Peyer's patch (tissue), 4 donors: ENCODE measurements around the gene GCAT. TPM values are rescaled to one million over a fixed set of nuclear protein-coding genes. Genes with fewer than 3 reads are reported as not detected.

ENCODE experiments used
- DNase-seq, 3 donors: peaks; one replicate each; pipeline ENCODE4 v3.0.0-alpha.2; 2017 to 2019
- H3K27ac ChIP-seq, 4 donors: fragments of 200-600 bp; sonication (generic); one replicate each; pipeline ENCODE4 v1.5.1; 2016 to 2019
- H3K27me3 ChIP-seq, 2 donors: fragments of 200-600 bp; sonication (generic); one replicate each; pipeline ENCODE4 v1.5.1; 2019
- H3K36me3 ChIP-seq, 3 donors: fragments of 200-600 bp; sonication (generic); one replicate each; pipeline ENCODE4 v1.5.1; 2016 to 2019
- H3K4me1 ChIP-seq, 4 donors: fragments of 200-600 bp; sonication (generic); one replicate each; pipeline ENCODE4 v1.5.1; 2016 to 2019
- H3K4me3 ChIP-seq, 4 donors: fragments of 200-600 bp; sonication (generic); 1 replicate in 3 of 4; 2 replicates in 1 of 4; pipeline ENCODE4 v1.5.1; 2016 to 2019; ENCODE audit warnings: mild to moderate bottlenecking in 1 of 4
- H3K9me3 ChIP-seq, 4 donors: fragments of 200-600 bp; sonication (generic); one replicate each; pipeline ENCODE4 v1.5.1; 2016 to 2019; ENCODE audit warnings: mild to moderate bottlenecking in 1 of 4
- POLR2A ChIP-seq, 2 donors: fragments of 450-650 bp; IDR thresholded peaks; one replicate each; pipeline ENCODE4 v1.5.1; 2017; ENCODE audit warnings: antibody characterized with exemption in 2 of 2, mild to moderate bottlenecking in 2 of 2, moderate library complexity in 2 of 2
- total RNA-seq, 4 donors: library from RNA; depleted of rRNA; stranded (reverse); fragments of >200 nt; gene quantifications; one replicate each; pipeline ENCODE4 v1.1.0, GENCODE V29; 2016
- TF ChIP-seq, protein P1 (sequence below), 6 experiments: fragments of 450-650 bp in 4 of 6; fragments of 200-600 bp in 2 of 6; sonication (generic) in 1 of 6; IDR thresholded peaks; one replicate each; pipeline ENCODE4 v1.5.1; 2017 to 2019; ENCODE audit warnings: antibody characterized with exemption in 6 of 6, mild to moderate bottlenecking in 3 of 6, moderate library complexity in 1 of 6

GCAT gene
- total RNA-seq, 4 donors from 2014 or later = 3.8 to 9.3 (median 8.9) TPM

GRCh38 chr22:37852418-37852817 is 44.7 kb downstream of the GCAT start:
- Histone ChIP-seq H3K4me1 (peaks cover 3 to 13% (median 8%) of the 10 kb centered on the region in 4 donors), H3K36me3 (peaks cover 0 to 61% (median 0%) of the 10 kb centered on the region in 3 donors), H3K27me3 (no peaks in the 10 kb centered on the region), H3K27ac (no peak overlapping the region), H3K9me3 (no peaks in the 10 kb centered on the region), H3K4me3 (no peak overlapping the region)
- TF ChIP-seq, protein P1, sequence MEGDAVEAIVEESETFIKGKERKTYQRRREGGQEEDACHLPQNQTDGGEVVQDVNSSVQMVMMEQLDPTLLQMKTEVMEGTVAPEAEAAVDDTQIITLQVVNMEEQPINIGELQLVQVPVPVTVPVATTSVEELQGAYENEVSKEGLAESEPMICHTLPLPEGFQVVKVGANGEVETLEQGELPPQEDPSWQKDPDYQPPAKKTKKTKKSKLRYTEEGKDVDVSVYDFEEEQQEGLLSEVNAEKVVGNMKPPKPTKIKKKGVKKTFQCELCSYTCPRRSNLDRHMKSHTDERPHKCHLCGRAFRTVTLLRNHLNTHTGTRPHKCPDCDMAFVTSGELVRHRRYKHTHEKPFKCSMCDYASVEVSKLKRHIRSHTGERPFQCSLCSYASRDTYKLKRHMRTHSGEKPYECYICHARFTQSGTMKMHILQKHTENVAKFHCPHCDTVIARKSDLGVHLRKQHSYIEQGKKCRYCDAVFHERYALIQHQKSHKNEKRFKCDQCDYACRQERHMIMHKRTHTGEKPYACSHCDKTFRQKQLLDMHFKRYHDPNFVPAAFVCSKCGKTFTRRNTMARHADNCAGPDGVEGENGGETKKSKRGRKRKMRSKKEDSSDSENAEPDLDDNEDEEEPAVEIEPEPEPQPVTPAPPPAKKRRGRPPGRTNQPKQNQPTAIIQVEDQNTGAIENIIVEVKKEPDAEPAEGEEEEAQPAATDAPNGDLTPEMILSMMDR (IDR thresholded peaks at IDR 0.05) = no peak
- TF ChIP-seq POLR2A (IDR thresholded peaks at IDR 0.05) = no peak
- no peak for DNase-seq

DNA sequence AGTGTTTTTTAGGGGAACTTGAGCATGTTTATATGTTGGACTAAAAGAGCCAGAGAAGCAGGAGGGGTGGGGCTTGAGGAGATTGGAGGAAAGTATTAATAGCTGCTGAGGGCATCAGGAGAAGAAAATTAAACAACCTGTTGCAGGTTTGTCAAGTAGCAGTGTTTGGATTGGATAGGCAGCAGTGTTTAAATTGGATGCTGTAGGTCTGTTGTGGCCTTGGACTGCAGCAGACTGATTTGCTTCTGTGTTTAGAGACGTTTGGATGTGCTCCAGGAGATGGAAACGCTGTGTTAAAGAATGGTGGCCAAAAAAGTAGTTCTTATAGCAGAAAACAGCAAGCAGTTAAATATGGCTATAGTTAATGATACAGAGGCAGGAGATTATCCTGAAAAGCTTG is 47.2 kb downstream of the GCAT start:
- H3K4me1 ChIP-seq = peaks cover 2 to 10% (median 7%) of the 10 kb centered on the region in 4 donors
- peaks cover 0 to 86% (median 0%) of the 10 kb centered on the region in 3 donors for H3K36me3 ChIP-seq
- DNase-seq = no peak

DNA sequence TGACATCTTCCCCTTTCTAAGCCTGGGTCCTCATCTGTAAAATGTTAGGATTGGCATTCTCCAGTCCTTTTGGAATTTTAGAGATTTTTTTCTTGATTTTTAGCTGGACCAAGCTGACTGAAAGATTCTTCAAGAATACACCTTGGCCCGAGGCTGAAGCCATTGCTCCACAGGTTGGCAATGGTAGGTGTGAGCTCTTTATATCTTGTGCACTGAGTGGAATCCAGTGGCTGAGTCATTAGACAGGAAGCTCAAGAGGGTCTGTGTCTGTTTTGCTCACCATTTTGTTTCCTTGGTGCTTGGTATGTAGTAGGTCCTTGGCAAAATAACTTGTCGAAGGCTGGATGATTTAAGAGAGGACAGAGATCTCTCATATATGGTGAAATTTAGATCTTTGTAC is 47.7 kb downstream of the GCAT start:
- H3K27me3 ChIP-seq = no peaks in the 10 kb centered on the region
- H3K9me3 ChIP-seq = no peaks in the 10 kb centered on the region
- peaks cover 0 to 5% (median 2%) of the 10 kb centered on the region in 4 donors for H3K4me1 ChIP-seq
- no peak for DNase-seq
- no peak overlapping the region for H3K4me3 ChIP-seq
- peaks cover 0 to 91% (median 0%) of the 10 kb centered on the region in 3 donors for H3K36me3 ChIP-seq
- no peak overlapping the region for H3K27ac ChIP-seq
- TF ChIP-seq POLR2A (IDR thresholded peaks at IDR 0.05) = no peak
- TF ChIP-seq, protein P1 (IDR thresholded peaks at IDR 0.05) = no peak

More for the DNA sequence above, 47.2 kb downstream of the GCAT start:
- Histone ChIP-seq H3K27ac (no peak overlapping the region), H3K4me3 (no peak overlapping the region), H3K27me3 (no peaks in the 10 kb centered on the region), H3K9me3 (no peaks in the 10 kb centered on the region)
- no peak for TF ChIP-seq POLR2A (IDR thresholded peaks at IDR 0.05)
- TF ChIP-seq, protein P1 (IDR thresholded peaks at IDR 0.05) = no peak

DNA sequence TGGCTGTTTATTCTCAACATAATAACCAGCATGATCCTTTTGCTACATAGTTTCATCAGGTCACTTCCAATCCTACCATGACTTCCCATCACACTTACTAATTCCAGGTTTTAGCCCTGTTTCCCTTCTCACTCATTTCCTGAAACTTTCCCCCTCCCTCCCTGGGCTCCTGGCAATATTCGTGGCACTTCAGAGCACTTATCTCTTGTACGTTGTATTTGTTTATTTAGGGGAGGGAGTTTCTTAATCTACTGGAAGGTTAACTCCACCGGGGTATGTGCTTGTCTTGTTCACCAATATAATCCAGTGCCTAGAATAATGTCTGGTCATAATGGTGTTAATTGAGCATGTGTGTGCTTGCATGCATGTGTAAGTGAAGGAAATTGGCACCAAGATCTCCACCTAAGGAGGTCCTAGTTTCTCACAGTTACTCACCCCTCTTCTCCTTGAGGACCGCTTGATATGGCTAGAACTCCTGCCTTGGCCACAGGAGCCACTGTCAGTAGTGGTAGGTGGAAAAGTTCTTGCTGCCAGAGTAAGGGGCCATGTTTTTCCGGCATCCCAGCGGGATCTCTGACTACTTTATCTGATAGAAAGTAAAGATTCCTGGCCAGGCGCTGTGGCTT is 53.2 kb downstream of the GCAT start:
- no peak overlapping the region for H3K4me3 ChIP-seq
- no peak for DNase-seq
- peaks cover 0 to 6% (median 0%) of the 10 kb centered on the region in 4 donors for H3K4me1 ChIP-seq
- peaks cover 0 to 99% (median 0%) of the 10 kb centered on the region in 3 donors for H3K36me3 ChIP-seq
- no peak overlapping the region for H3K27ac ChIP-seq
- no peaks in the 10 kb centered on the region for H3K27me3 ChIP-seq
- TF ChIP-seq, protein P1 (IDR thresholded peaks at IDR 0.05) = no peak
- TF ChIP-seq POLR2A (IDR thresholded peaks at IDR 0.05) = no peak
- no peaks in the 10 kb centered on the region for H3K9me3 ChIP-seq

- Histone ChIP-seq H3K27ac (no peak overlapping the region), H3K9me3 (no peaks in the 10 kb centered on the region), H3K36me3 (peaks cover 0 to 96% (median 0%) of the 10 kb centered on the region in 3 donors), H3K4me1 (peaks cover 0 to 6% (median 0%) of the 10 kb centered on the region in 4 donors), H3K27me3 (no peaks in the 10 kb centered on the region), H3K4me3 (no peak overlapping the region)
- TF ChIP-seq, protein P1 (IDR thresholded peaks at IDR 0.05) = no peak
- TF ChIP-seq POLR2A (IDR thresholded peaks at IDR 0.05) = no peak
- DNase-seq = no peak
Measured at GRCh38 chr22:37862570-37863325, 55.0 kb downstream of the GCAT start.
